WTC11 (cell line): Measurements from ENCODE around the gene ZBTB6.

Experiments used
- AFF4 ChIP-seq: sonication (generic); formaldehyde crosslinking; IDR thresholded peaks from 2 replicates; pipeline ENCODE4 v1.8.1; 2023; ENCODE audit warnings: mild to moderate bottlenecking, missing genetic modification reagents, borderline replicate concordance
- CTCF ChIP-seq: fragments of 200-600 bp; IDR thresholded peaks from 2 replicates; pipeline ENCODE4 v1.8.0; 2022; ENCODE audit warnings: antibody characterized with exemption
- ELF4 ChIP-seq: sonication (generic); formaldehyde crosslinking; IDR thresholded peaks from 2 replicates; pipeline ENCODE4 v1.8.1; 2022; ENCODE audit warnings: low read depth, mild to moderate bottlenecking, moderate library complexity, missing genetic modification reagents
- ESRRA ChIP-seq: sonication (generic); formaldehyde crosslinking; IDR thresholded peaks from 2 replicates; pipeline ENCODE4 v1.8.1; 2022; ENCODE audit warnings: mild to moderate bottlenecking, missing genetic modification reagents, borderline replicate concordance
- NR2C2 ChIP-seq: sonication (generic); formaldehyde crosslinking; IDR thresholded peaks from 2 replicates; pipeline ENCODE4 v1.8.0; 2022; ENCODE audit warnings: mild to moderate bottlenecking, missing genetic modification reagents
- NR3C1 ChIP-seq: sonication (generic); formaldehyde crosslinking; conservative IDR thresholded peaks from 2 replicates; pipeline ENCODE4 v1.8.1; 2023; ENCODE audit warnings: low read depth, mild to moderate bottlenecking, missing genetic modification reagents
- PRDM15 ChIP-seq: sonication (generic); formaldehyde crosslinking; IDR thresholded peaks from 2 replicates; pipeline ENCODE4 v1.8.0; 2022; ENCODE audit warnings: missing genetic modification reagents
- SMAD3 ChIP-seq: sonication (generic); formaldehyde crosslinking; IDR thresholded peaks from 2 replicates; pipeline ENCODE4 v1.8.0; 2022; ENCODE audit warnings: missing genetic modification reagents, mild to moderate bottlenecking, borderline replicate concordance
- SMAD4 ChIP-seq: sonication (generic); formaldehyde crosslinking; IDR thresholded peaks from 2 replicates; pipeline ENCODE4 v1.8.0; 2022; ENCODE audit warnings: mild to moderate bottlenecking, missing genetic modification reagents
- ZBTB43 ChIP-seq: sonication (generic); formaldehyde crosslinking; IDR thresholded peaks from 2 replicates; pipeline ENCODE4 v1.8.1; 2023; ENCODE audit warnings: mild to moderate bottlenecking, missing genetic modification reagents
- ZNF219 ChIP-seq: sonication (generic); formaldehyde crosslinking; IDR thresholded peaks from 2 replicates; pipeline ENCODE4 v1.8.0; 2023; ENCODE audit warnings: missing genetic modification reagents, mild to moderate bottlenecking, borderline replicate concordance
- ZNF317 ChIP-seq: sonication (generic); formaldehyde crosslinking; IDR thresholded peaks from 2 replicates; pipeline ENCODE4 v1.8.1; 2023; ENCODE audit warnings: low read depth, mild to moderate bottlenecking, moderate library complexity, missing genetic modification reagents, borderline replicate concordance
- ZNF416 ChIP-seq: fragments of 250-450 bp; sonication (Bioruptor Pico); IDR thresholded peaks from 2 replicates; pipeline ENCODE4 v1.9.0; 2021; ENCODE audit warnings: mild to moderate bottlenecking, inconsistent platforms
- TF ChIP-seq, protein P1 (sequence below): sonication (generic); formaldehyde crosslinking; IDR thresholded peaks from 2 replicates; pipeline ENCODE4 v1.8.1; 2023; ENCODE audit warnings: mild to moderate bottlenecking, missing genetic modification reagents, moderate library complexity

DNA sequence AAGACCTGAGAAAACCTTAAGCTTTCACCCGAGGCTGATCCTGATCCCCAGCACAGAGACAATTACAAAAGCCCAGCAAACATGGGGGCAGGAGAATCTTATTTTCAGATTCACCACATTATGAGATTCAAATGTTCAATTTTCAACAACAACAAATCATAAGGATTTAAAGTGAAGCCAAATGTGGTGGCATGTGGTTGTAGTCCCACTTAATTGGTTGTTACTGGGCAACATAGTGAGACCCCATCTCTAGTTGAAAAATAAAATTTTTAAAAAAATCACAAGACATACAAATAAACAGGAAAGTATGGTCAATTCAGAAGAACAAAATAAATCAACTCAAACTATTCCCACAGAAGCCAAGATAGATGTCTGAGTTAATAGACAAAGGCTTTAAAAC is 23.8 kb upstream of the ZBTB6 start:
- no peak for TF ChIP-seq CTCF
- no peak for TF ChIP-seq NR2C2 (CRISPR knock-in tag)
- no peak for TF ChIP-seq ZNF317 (CRISPR knock-in tag)
- no peak for TF ChIP-seq AFF4 (CRISPR knock-in tag)
- no peak for TF ChIP-seq PRDM15 (CRISPR knock-in tag)
- TF ChIP-seq, protein P1, sequence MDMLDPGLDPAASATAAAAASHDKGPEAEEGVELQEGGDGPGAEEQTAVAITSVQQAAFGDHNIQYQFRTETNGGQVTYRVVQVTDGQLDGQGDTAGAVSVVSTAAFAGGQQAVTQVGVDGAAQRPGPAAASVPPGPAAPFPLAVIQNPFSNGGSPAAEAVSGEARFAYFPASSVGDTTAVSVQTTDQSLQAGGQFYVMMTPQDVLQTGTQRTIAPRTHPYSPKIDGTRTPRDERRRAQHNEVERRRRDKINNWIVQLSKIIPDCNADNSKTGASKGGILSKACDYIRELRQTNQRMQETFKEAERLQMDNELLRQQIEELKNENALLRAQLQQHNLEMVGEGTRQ (CRISPR knock-in tag): no peak
- TF ChIP-seq NR3C1 (CRISPR knock-in tag): no peak
- no peak for TF ChIP-seq ZNF219
- no peak for TF ChIP-seq ELF4 (CRISPR knock-in tag)
- no peak for TF ChIP-seq SMAD4 (CRISPR knock-in tag)
- TF ChIP-seq ZBTB43 (CRISPR knock-in tag): no peak
- TF ChIP-seq ZNF416 (CRISPR knock-in tag): no peak
- TF ChIP-seq SMAD3 (CRISPR knock-in tag): no peak
- TF ChIP-seq ESRRA: no peak
